ENCODE data around the gene CCDC9B.
A peak's percentile ranks its signal among the peaks of the same experiment; 100 is the strongest.

CCDC9B gene

GRCh38 chr15:40282869-40283614 is 57.7 kb downstream of the CCDC9B start, which contains the start of gene ANKRD63:
TSS of gene ANKRD63 (minus strand) at chr15:40283064. CDS start at chr15:40282586, 478 bp downstream.
- peak within 1 kb of the TSS; percentile 65 for H3K4me2 ChIP-seq (ENCODE audit: low read length)
- TF ChIP-seq EZH2phosphoT487 (IDR thresholded peaks at IDR 0.05; ENCODE audit: borderline replicate concordance, low read length), result no peak
- TF ChIP-seq, protein P1, sequence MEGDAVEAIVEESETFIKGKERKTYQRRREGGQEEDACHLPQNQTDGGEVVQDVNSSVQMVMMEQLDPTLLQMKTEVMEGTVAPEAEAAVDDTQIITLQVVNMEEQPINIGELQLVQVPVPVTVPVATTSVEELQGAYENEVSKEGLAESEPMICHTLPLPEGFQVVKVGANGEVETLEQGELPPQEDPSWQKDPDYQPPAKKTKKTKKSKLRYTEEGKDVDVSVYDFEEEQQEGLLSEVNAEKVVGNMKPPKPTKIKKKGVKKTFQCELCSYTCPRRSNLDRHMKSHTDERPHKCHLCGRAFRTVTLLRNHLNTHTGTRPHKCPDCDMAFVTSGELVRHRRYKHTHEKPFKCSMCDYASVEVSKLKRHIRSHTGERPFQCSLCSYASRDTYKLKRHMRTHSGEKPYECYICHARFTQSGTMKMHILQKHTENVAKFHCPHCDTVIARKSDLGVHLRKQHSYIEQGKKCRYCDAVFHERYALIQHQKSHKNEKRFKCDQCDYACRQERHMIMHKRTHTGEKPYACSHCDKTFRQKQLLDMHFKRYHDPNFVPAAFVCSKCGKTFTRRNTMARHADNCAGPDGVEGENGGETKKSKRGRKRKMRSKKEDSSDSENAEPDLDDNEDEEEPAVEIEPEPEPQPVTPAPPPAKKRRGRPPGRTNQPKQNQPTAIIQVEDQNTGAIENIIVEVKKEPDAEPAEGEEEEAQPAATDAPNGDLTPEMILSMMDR (IDR thresholded peaks at IDR 0.05; ENCODE audit: low read depth, low read length, poor library complexity, severe bottlenecking), result no peak
- no peaks in the 10 kb centered on the region for H3K36me3 ChIP-seq (ENCODE audit: control insufficient read depth, low read length)
- H3K27me3 ChIP-seq (ENCODE audit: control insufficient read depth, low read length), result peaks cover 37% of the 10 kb centered on the region
- H3K9me2 ChIP-seq (replicated peaks; ENCODE audit: control insufficient read depth, low read length), result no peaks in the 10 kb centered on the region
- no peaks in the 10 kb centered on the region for H3K79me2 ChIP-seq (ENCODE audit: control insufficient read depth, low read length)
- 0 out of 2 replicates have a peak, but pooled peaks cover 3% of the 10 kb centered on the region for H3F3A ChIP-seq (ENCODE audit: control insufficient read depth, insufficient read depth)
- H3K27ac ChIP-seq (ENCODE audit: low read depth, low read length), result no peak within 1 kb of the TSS
- H3K4me3 ChIP-seq (ENCODE audit: low read length), result peak within 1 kb of the TSS; percentile 61
- H3K4me1 ChIP-seq (ENCODE audit: control insufficient read depth, low read length), result peaks cover 14% of the 10 kb centered on the region
- no peaks in the 10 kb centered on the region for H3K9me3 ChIP-seq (ENCODE audit: control insufficient read depth, insufficient read depth, low read length)
- H4K20me1 ChIP-seq (ENCODE audit: control insufficient read depth, insufficient read depth, low read depth, low read length), result no peaks in the 10 kb centered on the region

GRCh38 chr15:40282147-40282868 is 58.4 kb downstream of the CCDC9B start:
- H3K4me3 ChIP-seq (ENCODE audit: low read length), result peak overlapping the region; percentile 61
- H3K9me2 ChIP-seq (replicated peaks; ENCODE audit: control insufficient read depth, low read length), result no peaks in the 10 kb centered on the region
- H4K20me1 ChIP-seq (ENCODE audit: control insufficient read depth, insufficient read depth, low read depth, low read length), result no peaks in the 10 kb centered on the region
- no peak overlapping the region for H3K27ac ChIP-seq (ENCODE audit: low read depth, low read length)
- H3K79me2 ChIP-seq (ENCODE audit: control insufficient read depth, low read length), result no peaks in the 10 kb centered on the region
- H3K9me3 ChIP-seq (ENCODE audit: control insufficient read depth, insufficient read depth, low read length), result no peaks in the 10 kb centered on the region
- H3K4me2 ChIP-seq (ENCODE audit: low read length), result peak overlapping the region; percentile 65
- H3F3A ChIP-seq (ENCODE audit: control insufficient read depth, insufficient read depth), result 0 out of 2 replicates have a peak, but pooled peaks cover 3% of the 10 kb centered on the region
- H3K36me3 ChIP-seq (ENCODE audit: control insufficient read depth, low read length), result no peaks in the 10 kb centered on the region
- H3K4me1 ChIP-seq (ENCODE audit: control insufficient read depth, low read length), result peaks cover 21% of the 10 kb centered on the region
- no peak for TF ChIP-seq EZH2phosphoT487 (IDR thresholded peaks at IDR 0.05; ENCODE audit: borderline replicate concordance, low read length)
- TF ChIP-seq, protein P1 (IDR thresholded peaks at IDR 0.05; ENCODE audit: low read depth, low read length, poor library complexity, severe bottlenecking), result peak; percentile 75
- H3K27me3 ChIP-seq (ENCODE audit: control insufficient read depth, low read length), result peaks cover 44% of the 10 kb centered on the region

DNA sequence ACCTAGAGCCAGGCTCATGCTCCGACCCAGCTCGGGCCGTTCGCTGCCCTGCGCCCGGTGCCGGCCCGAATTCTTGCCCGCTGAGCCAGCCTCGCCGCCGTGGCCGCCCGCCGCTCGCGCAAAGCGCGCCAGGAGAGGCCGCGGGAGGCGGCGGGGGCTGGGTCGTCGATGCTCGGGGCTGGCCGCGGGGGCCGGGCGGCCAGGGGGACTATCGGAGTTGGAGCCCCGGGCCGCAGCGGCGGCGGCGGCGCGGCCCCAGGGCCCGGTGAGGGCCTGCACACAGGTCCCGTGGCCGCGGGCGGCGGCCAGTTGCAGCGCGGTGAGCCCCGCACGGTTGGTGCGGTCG is 59.0 kb downstream of the CCDC9B start:
- Histone ChIP-seq H3K36me3 (ENCODE audit: control insufficient read depth, low read length) (no peaks in the 10 kb centered on the region), H3K9me2 (replicated peaks; ENCODE audit: control insufficient read depth, low read length) (no peaks in the 10 kb centered on the region), H3F3A (ENCODE audit: control insufficient read depth, insufficient read depth) (0 out of 2 replicates have a peak, but pooled peaks cover 3% of the 10 kb centered on the region), H3K27me3 (ENCODE audit: control insufficient read depth, low read length) (peaks cover 47% of the 10 kb centered on the region), H3K27ac (ENCODE audit: low read depth, low read length) (no peak overlapping the region), H4K20me1 (ENCODE audit: control insufficient read depth, insufficient read depth, low read depth, low read length) (no peaks in the 10 kb centered on the region), H3K4me3 (ENCODE audit: low read length) (no peak overlapping the region; the same call in 1 of the 2 replicates), H3K9me3 (ENCODE audit: control insufficient read depth, insufficient read depth, low read length) (no peaks in the 10 kb centered on the region), H3K4me2 (ENCODE audit: low read length) (peak overlapping the region; percentile 65), H3K4me1 (ENCODE audit: control insufficient read depth, low read length) (peaks cover 27% of the 10 kb centered on the region), H3K79me2 (ENCODE audit: control insufficient read depth, low read length) (no peaks in the 10 kb centered on the region)
- TF ChIP-seq, protein P1 (IDR thresholded peaks at IDR 0.05; ENCODE audit: low read depth, low read length, poor library complexity, severe bottlenecking), result no peak
- no peak for TF ChIP-seq EZH2phosphoT487 (IDR thresholded peaks at IDR 0.05; ENCODE audit: borderline replicate concordance, low read length)
